SU-DHL-6 (cell line): ENCODE data around the gene HIVEP2.

Source experiments
- H2AFZ ChIP-seq: fragments of 200-600 bp; sonication (generic); 2 replicates; pipeline ENCODE4 v1.6.1; 2014; ENCODE audit warnings: low read depth, mild to moderate bottlenecking, moderate library complexity, mixed read lengths, antibody characterized with exemption, low read length; ENCODE audit not compliant: severe bottlenecking
- H3F3A ChIP-seq: fragments of 200-600 bp; shearing (Covaris generic); 2 replicates; pipeline ENCODE4 v1.6.0; 2016; ENCODE audit warnings: antibody characterized with exemption, mild to moderate bottlenecking; ENCODE audit not compliant: insufficient read depth
- H3K27ac ChIP-seq: fragments of 200-600 bp; sonication (generic); 2 replicates; pipeline ENCODE4 v1.5.1; 2016; ENCODE audit warnings: low read depth, mild to moderate bottlenecking, low read length, moderate library complexity, mixed read lengths
- H3K27me3 ChIP-seq: fragments of 200-600 bp; sonication (generic), shearing (Covaris generic); 2 replicates; pipeline ENCODE4 v1.6.0; 2014; ENCODE audit warnings: mild to moderate bottlenecking, low read length
- H3K36me3 ChIP-seq: fragments of 200-600 bp; sonication (generic); 2 replicates; pipeline ENCODE4 v1.6.1; 2014; ENCODE audit warnings: mild to moderate bottlenecking, low read length, mixed read lengths
- H3K4me2 ChIP-seq: fragments of 300-600, 200-600 bp; shearing (Covaris generic), sonication (generic); 2 replicates; pipeline ENCODE4 v1.6.0; 2014; ENCODE audit warnings: low read length, low read depth, mild to moderate bottlenecking; ENCODE audit not compliant: poor library complexity, severe bottlenecking
- H3K4me3 ChIP-seq: fragments of 200-600 bp; sonication (generic); 2 replicates; pipeline ENCODE4 v1.5.1; 2014; ENCODE audit warnings: antibody characterized with exemption, low read length, mild to moderate bottlenecking, mixed read lengths; ENCODE audit not compliant: insufficient read depth, poor library complexity, severe bottlenecking
- H3K79me2 ChIP-seq: fragments of 200-600 bp; sonication (generic); 2 replicates; pipeline ENCODE4 v1.6.1; 2014; ENCODE audit warnings: mild to moderate bottlenecking, low read length, moderate library complexity; ENCODE audit not compliant: insufficient read depth
- H3K9ac ChIP-seq: fragments of 200-600 bp; sonication (generic); 2 replicates; pipeline ENCODE4 v1.7.0; 2014; ENCODE audit warnings: mild to moderate bottlenecking, low read length
- H3K9me2 ChIP-seq: fragments of 200-600 bp; sonication (generic); replicated peaks from 2 replicates; pipeline ENCODE4 v1.6.1; 2014; ENCODE audit warnings: low read length; ENCODE audit not compliant: insufficient read depth
- H3K9me3 ChIP-seq: fragments of 200-600 bp; sonication (generic); 2 replicates; pipeline ENCODE4 v1.6.1; 2014; ENCODE audit warnings: low read length, mixed read lengths; ENCODE audit not compliant: insufficient read depth
- H4K20me1 ChIP-seq: fragments of 200-600 bp; sonication (generic); 2 replicates; pipeline ENCODE4 v1.6.1; 2014; ENCODE audit warnings: low read depth, mild to moderate bottlenecking, antibody characterized with exemption, low read length, moderate library complexity, mixed read lengths
- EZH2phosphoT487 ChIP-seq: fragments of 200-600 bp; sonication (generic), shearing (Covaris generic); conservative IDR thresholded peaks from 2 replicates; pipeline ENCODE4 v1.6.1; 2018; ENCODE audit warnings: mild to moderate bottlenecking, antibody characterized with exemption, low read length, moderate library complexity, mixed read lengths
- TF ChIP-seq, protein P1 (sequence below): fragments of 200-600 bp; sonication (generic); IDR thresholded peaks from one replicate; pipeline ENCODE4 v1.5.1; 2017; ENCODE audit warnings: antibody characterized with exemption, mild to moderate bottlenecking, low read length, moderate library complexity; ENCODE audit not compliant: insufficient read depth, poor library complexity, severe bottlenecking

Gene HIVEP2

DNA sequence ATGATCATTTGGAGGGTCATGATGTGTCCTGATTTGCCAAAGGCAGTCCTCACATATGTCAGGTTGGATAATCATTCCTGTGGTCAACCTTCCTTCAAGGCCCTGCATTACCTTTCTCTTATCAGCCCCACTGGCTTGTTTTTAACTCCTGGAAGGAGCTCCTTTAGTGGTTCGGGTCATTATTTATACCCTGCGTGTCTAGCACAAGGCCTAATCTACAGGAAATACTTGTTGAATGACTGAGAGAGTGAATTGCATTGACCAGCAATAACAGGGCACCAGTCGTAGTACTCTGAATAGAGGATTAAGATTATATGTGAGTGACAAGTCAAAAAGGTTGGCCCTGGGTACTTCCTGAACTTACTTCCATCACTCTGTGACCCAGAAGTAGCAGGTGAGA is 4.5 kb downstream of the HIVEP2 start:
- no peaks in the 10 kb centered on the region for H3K36me3 ChIP-seq
- H2AFZ ChIP-seq: no peak overlapping the region
- no peaks in the 10 kb centered on the region for H4K20me1 ChIP-seq
- H3K27ac ChIP-seq: no peak overlapping the region
- peaks cover 63% of the 10 kb centered on the region for H3K79me2 ChIP-seq
- no peak overlapping the region for H3K4me2 ChIP-seq
- no peak for TF ChIP-seq EZH2phosphoT487
- TF ChIP-seq, protein P1, sequence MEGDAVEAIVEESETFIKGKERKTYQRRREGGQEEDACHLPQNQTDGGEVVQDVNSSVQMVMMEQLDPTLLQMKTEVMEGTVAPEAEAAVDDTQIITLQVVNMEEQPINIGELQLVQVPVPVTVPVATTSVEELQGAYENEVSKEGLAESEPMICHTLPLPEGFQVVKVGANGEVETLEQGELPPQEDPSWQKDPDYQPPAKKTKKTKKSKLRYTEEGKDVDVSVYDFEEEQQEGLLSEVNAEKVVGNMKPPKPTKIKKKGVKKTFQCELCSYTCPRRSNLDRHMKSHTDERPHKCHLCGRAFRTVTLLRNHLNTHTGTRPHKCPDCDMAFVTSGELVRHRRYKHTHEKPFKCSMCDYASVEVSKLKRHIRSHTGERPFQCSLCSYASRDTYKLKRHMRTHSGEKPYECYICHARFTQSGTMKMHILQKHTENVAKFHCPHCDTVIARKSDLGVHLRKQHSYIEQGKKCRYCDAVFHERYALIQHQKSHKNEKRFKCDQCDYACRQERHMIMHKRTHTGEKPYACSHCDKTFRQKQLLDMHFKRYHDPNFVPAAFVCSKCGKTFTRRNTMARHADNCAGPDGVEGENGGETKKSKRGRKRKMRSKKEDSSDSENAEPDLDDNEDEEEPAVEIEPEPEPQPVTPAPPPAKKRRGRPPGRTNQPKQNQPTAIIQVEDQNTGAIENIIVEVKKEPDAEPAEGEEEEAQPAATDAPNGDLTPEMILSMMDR: no peak
- no peak overlapping the region for H3K9ac ChIP-seq
- no peaks in the 10 kb centered on the region for H3K9me2 ChIP-seq
- no peaks in the 10 kb centered on the region for H3K27me3 ChIP-seq
- no peak overlapping the region for H3K4me3 ChIP-seq
- H3F3A ChIP-seq: peaks cover 17% of the 10 kb centered on the region
- no peaks in the 10 kb centered on the region for H3K9me3 ChIP-seq

DNA sequence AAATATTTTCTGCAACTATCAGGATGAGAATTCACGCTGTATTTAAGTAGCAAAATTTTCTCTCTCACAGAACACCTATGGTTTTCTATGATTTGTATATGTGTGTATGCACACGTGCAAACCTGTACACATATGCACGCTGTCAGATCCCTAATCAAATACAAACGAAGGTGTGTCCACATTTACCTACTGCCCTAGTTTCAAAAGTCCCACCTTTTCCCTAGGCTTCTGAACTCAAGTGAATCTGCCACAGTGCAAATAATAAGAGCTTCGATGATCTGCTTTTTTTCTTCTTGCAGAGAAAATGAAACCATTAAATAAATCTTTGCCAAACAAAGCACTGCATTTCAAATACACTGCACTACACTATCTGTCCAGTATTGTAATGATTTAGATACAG is 6.5 kb downstream of the HIVEP2 start:
- H3K9me3 ChIP-seq: no peaks in the 10 kb centered on the region
- H3F3A ChIP-seq: peaks cover 6% of the 10 kb centered on the region
- H3K27ac ChIP-seq: no peak overlapping the region
- TF ChIP-seq EZH2phosphoT487: no peak
- TF ChIP-seq, protein P1: no peak
- peaks cover 66% of the 10 kb centered on the region for H3K79me2 ChIP-seq
- no peaks in the 10 kb centered on the region for H3K36me3 ChIP-seq
- no peaks in the 10 kb centered on the region for H3K9me2 ChIP-seq
- no peak overlapping the region for H2AFZ ChIP-seq
- peaks cover 9% of the 10 kb centered on the region for H4K20me1 ChIP-seq
- H3K9ac ChIP-seq: no peak overlapping the region
- H3K4me2 ChIP-seq: no peak overlapping the region
- H3K4me3 ChIP-seq: no peak overlapping the region
- no peaks in the 10 kb centered on the region for H3K27me3 ChIP-seq

DNA sequence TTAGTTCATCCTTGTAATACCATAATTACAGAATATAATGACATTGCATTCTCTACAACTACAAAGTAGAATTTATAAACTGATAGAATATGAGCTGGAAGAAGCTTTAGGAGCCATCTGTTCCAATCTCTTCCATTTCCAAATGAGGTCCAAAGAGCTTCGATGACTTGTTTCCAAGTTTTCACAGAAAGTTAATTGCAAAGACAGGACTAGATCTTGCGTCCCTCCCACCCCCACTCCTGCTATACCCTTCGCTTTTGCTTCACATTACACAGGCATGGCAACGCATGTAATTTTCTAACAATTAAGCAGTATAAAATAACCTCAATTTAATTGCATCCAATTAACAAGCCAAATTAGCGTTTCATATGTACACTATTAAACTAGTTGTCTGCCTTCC is 7.0 kb downstream of the HIVEP2 start:
- TF ChIP-seq, protein P1: no peak
- no peak for TF ChIP-seq EZH2phosphoT487
- peaks cover 14% of the 10 kb centered on the region for H4K20me1 ChIP-seq
- no peaks in the 10 kb centered on the region for H3K9me3 ChIP-seq
- H3K79me2 ChIP-seq: peaks cover 61% of the 10 kb centered on the region
- no peaks in the 10 kb centered on the region for H3K27me3 ChIP-seq
- H3K36me3 ChIP-seq: no peaks in the 10 kb centered on the region
- H3K27ac ChIP-seq: no peak overlapping the region
- H3F3A ChIP-seq: peaks cover under 1% of the 10 kb centered on the region; the same call in 1 of the 2 replicates
- no peaks in the 10 kb centered on the region for H3K9me2 ChIP-seq
- H3K4me3 ChIP-seq: no peak overlapping the region
- no peak overlapping the region for H2AFZ ChIP-seq
- H3K4me2 ChIP-seq: no peak overlapping the region
- H3K9ac ChIP-seq: no peak overlapping the region
